ENCODE results near the gene NEU2.
"Not testable (repeated sequence)": the region's sequence is repeated elsewhere in the genome, so short reads cannot be mapped to it uniquely, and the experiment has no call there.

NEU2 gene

GRCh38 chr2:233058717-233059546, 26.5 kb downstream of the NEU2 start:
- DNase-seq (ENCODE audit: low spot score), result no peak

- no peak for DNase-seq (ENCODE audit: low spot score)
Measured at GRCh38 chr2:233059547-233059796, 27.0 kb downstream of the NEU2 start.

- DNase-seq (ENCODE audit: low spot score), result no peak
Measured at GRCh38 chr2:233059797-233060500, 27.5 kb downstream of the NEU2 start, which contains the start of gene INPP5D. TSS of gene INPP5D (plus strand) at chr2:233060342. CDS start at chr2:233060479, 137 bp downstream.

- no peak for DNase-seq (ENCODE audit: low spot score)
Measured at GRCh38 chr2:233060501-233060979, 28.1 kb downstream of the NEU2 start.

DNA sequence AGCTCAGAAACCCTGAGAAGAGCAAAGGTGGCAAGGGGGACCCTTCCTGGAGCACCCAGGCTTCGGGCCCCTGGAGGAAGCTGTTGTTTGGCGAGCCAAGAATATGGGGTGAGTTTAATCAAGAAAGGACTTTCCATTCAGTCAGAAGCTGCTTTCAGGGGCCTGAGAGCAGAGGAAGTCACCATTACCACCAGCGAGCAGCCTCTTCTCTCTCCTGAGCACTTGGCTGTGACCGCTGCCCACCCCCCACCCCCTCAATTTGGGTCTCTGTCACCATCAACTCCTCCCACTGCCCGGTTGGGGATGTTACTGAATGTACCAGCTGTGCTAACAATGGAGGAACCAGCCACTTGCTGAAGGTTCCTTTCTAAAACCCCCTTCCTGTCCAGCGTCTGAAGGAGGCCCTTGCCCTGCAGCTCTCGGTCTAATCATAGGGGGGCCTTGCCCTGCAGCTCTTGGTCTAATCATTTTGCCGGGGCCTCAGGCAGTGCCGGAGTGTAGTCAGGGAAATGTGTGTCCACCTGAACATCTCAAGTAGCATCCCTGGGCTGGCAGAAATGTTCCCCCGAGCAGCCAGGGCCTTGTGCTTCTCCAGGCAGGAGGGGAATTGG, 28.6 kb downstream of the NEU2 start:
- DNase-seq (ENCODE audit: low spot score), result no peak

DNA sequence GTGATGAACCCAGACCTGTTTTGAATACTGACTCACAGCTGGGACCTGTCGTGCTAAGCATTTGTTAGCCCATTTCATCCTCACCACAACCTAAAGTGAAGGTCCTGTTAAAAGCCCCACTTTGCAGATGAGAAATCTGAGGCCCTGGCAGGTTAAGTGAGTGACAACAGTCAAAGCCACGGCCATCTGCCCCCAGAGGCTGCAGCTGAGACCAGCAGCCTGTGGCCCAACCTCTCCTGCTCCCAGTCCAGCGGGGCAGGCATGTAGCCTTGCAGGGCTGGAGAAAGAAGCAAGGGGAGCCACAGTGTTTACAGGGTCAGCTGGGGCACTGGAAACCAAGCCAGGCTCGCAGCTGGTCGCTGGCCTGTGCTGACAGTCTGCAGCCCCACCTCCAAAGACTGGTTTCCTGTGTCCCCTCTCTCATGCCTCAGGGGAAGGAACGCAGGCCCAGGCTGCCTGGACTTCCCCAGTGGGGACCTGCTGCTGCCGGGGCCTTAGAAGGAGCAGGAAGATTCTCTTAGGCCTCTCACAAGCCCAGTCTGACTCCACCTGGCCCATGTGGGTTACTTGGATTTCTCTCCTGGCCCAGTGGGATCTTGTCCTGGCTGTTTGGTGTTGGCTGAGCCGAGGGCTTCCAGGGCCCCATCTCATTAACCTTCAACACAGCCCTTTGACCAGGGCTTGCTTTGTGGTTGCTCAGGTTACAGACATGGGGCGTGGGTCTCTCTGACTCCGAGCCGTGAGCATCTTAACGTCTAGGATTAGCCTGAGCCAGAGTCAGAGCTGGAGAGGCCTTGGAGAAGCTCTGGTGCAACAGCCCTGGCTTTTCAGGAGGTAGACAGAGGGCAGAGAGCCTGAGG, 29.3 kb downstream of the NEU2 start:
- no peak for DNase-seq (ENCODE audit: low spot score)

DNA sequence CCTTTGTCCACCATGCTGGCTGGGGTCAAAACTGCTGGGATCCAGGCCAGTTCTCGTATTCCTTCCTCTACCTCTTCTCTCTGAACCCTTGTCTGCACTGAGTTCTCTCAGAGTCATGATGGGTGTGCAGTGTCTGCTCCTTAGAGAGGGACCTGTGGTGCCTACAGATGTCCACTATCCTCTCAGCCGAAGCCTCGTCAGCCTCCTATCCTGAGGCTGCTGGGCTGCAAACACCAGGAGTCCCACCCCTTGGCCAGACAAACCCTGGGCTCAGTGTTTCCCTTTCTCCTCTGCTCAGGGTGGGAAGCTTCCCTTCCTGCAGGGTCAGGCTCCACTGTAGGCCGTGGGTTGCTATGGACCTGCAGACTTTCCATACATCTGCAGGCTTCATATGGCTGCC, 30.0 kb downstream of the NEU2 start:
- DNase-seq (ENCODE audit: low spot score), result no peak

GRCh38 chr2:233062946-233063268, 30.4 kb downstream of the NEU2 start:
- DNase-seq (ENCODE audit: low spot score), result no peak

DNA sequence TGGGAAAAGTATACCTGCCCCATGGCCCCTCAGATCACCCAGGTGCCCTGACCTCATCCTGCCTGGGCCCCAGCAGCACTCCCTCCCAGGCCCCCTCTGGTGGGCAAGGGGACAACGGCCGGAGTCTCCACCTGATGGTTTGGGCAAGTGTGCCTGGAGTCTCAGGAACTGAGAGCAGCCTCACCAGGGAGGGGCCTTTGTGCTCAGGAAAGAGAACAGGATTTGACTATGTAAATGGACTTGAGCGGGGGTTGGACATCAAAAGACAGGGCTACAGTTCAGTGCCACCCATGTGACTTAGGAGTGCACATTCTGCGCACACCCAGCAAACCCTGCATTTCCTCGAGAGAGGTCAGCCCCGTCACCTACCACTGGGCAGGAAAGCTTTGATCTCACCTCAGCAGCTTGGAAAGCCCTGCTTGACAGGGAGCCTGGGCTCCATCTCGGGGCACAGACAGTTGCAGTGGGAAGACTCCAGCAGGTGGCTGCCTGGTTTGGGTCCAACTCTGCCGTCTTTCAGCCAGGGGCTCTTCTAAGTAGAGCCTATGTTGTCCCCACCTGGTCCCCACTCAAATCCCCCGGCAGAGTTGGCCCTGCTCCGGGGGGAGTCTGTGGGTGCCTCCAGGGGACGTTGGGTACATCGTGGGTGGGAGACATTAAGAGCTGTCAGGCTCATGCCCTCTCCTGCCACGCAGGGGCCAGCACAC, 30.9 kb downstream of the NEU2 start:
- DNase-seq (ENCODE audit: low spot score), result no peak

DNA sequence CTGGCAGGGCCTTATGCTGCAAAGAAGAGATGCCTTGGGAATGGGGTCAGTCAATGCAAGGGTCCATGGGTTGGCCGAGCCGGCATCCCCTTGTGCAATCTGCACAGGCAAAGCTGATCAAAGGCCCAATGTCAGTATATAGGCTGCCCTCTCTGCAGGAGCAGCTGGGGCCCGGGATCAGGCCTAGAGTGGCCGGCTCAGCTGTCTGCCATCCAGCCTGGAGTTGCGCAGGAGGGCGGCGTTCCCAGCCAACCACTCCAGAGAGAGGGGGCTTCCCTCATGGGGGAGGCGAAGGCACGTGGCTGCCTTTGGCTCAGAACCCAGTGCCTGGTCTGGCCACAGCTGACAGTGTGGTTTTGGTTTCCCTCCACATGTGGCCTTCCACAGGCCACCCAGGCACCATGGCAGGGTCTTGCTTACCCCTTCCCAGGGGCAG, 31.5 kb downstream of the NEU2 start:
- no peak for DNase-seq (ENCODE audit: low spot score)

DNA sequence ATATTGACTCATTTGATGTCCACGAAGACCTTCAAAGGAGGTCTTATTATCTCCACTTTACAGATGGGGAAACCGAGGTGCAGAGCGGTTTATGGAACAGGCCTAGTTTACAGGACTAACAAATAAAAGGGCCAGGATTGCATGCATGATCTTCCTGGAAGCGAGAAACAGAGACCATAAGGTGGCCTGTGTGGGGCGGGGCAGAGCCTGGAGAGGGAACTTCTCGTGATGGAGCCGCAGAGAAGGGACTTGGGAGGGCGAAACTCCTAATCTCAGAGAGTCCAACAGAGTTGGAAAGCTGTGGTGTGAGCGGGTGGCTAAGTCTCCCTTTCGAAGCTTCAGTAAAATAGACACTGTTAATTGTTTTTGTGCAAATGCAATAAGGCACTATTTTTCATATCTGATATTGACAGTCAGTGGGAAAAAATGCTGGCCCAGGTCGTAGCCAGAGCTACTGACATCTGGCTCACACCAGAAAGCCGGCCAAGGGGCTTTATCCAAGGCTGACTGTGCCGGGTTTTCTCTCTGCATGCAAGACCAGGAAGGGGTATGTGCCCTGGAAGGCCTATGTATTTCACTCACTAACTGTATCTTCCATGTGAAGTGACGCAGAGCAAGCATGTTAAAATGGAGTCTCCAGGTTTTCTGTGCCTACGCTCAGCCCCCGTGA, 32.2 kb downstream of the NEU2 start:
- no peak for DNase-seq (ENCODE audit: low spot score)

DNA sequence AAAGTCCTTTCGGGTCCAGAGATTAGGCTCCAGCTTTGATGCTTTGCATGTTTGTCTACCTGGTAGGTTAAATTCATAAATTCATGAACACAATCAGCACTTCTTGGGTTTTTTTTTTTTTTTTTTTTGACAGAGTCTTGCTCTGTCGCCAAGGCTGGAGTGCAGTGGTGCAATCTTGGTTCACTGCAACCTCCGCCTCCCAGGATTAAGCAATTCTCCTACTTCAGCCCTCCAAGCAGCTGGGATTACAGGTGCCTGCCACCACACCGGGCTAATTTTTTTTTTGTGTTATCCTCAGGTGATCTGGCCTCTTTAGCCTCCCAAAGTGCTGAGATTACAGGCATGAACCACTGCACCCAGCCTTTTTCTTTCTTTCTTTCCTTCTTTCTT, 32.7 kb downstream of the NEU2 start:
- not testable (repeated sequence) for DNase-seq (ENCODE audit: low spot score)

GRCh38 chr2:233065954-233066470, 33.5 kb downstream of the NEU2 start:
- DNase-seq (ENCODE audit: low spot score), result no peak

DNA sequence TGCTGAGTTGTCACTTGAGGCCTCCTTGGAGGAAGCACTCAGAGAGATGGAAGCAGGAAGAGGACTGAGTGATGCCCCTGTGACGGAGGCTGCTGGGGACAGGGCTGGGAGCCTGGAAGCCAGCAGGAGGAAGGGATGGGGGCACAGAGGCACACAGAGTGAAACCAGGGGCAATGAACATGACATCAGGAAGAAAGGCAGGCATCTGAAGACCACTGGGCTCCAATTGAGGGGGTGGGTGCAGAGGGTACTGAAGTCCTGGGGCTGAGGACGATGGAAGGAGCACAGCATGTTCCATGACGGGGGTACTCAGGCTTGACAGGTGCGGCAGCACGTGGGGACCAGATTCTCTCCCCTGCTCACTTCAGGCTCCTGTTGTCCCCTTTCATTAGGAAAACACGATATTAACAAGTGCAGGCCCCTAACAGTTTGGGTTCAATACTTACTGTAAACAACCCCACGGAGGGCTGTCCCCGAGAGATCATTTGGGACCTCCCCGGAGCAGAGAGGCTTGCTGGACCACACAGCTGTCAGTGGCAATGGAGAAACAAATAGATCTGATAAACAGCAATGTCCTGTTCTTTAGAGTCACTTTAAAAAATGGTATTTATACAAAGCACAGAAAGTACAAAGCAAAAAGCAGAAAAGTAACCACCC, 36.4 kb downstream of the NEU2 start:
- DNase-seq (ENCODE audit: low spot score), result no peak

GRCh38 chr2:233072838-233073237, 40.4 kb downstream of the NEU2 start:
- DNase-seq (ENCODE audit: low spot score), result no peak

DNA sequence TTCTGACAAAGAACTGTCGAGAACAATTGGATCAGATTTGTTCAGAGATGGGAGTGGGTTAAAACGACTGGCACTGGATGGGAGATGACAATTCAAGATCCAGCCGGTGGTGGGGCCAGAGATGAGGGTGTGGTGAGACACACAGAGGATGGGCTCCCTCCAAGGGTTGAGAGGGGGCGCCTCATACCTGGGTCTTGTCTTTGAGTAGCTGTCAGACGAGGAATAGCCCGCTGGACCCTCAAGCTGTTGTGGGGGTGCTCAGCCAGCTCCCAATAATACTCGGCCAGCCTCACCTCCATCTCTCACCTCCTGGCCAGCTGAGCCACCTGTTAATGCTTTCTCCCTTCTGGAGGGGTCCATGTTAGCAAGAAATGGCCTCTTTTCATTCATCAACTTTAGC, 41.6 kb downstream of the NEU2 start:
- no peak for DNase-seq (ENCODE audit: low spot score)

- DNase-seq (ENCODE audit: low spot score), result no peak
Measured at GRCh38 chr2:233075141-233075965, 42.9 kb downstream of the NEU2 start.

GRCh38 chr2:233075966-233076339, 43.5 kb downstream of the NEU2 start:
- no peak for DNase-seq (ENCODE audit: low spot score)

DNA sequence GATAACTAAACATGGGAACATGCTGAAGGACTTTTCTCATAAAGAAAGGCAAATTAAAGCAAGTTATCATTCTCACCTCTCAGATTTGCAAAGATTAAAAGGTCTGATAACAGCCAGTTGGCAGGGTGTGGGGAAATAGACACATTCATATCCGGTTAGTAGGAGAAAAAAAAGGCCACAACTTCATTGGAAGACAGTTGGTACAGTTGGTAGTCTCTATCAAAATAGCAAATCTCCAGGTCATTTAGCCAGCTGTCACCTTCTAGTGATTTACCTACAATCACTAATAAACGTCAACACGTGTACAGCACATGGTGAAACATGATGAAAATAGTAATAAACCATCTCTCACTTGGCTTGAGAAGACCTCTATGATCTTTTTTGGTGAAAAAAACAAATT, 44.3 kb downstream of the NEU2 start:
- DNase-seq (ENCODE audit: low spot score), result no peak

- DNase-seq (ENCODE audit: low spot score), result no peak
Measured at GRCh38 chr2:233079473-233079877, 47.0 kb downstream of the NEU2 start.

All from D341Med (cell line).